Lower lobe of right lung (tissue), 2 donors: ENCODE results near the gene MTX3. TPM values are rescaled to one million over a fixed set of nuclear protein-coding genes. Genes with fewer than 3 reads are reported as not detected.

Experiments used
- ATAC-seq, 2 donors: fragments of 200-7000 bp; cut with Tn5 transposase; one replicate each; pipeline ENCODE4 v1.9.1; 2020 to 2022; ENCODE audit warnings: mild to moderate bottlenecking in 2 of 2, moderate library complexity in 2 of 2
- DNase-seq: peaks from one replicate; pipeline ENCODE4 v3.0.0-alpha.2; 2020
- H3K27ac ChIP-seq: fragments of 200-600 bp; one replicate; pipeline ENCODE4 v1.8.0; 2022
- H3K27me3 ChIP-seq: fragments of 200-600 bp; one replicate; pipeline ENCODE4 v1.8.0; 2022; ENCODE audit warnings: low read depth
- H3K36me3 ChIP-seq: fragments of 200-600 bp; one replicate; pipeline ENCODE4 v1.8.0; 2022; ENCODE audit warnings: mild to moderate bottlenecking
- H3K4me1 ChIP-seq: fragments of 200-600 bp; one replicate; pipeline ENCODE4 v1.8.0; 2022
- H3K4me3 ChIP-seq: fragments of 200-600 bp; one replicate; pipeline ENCODE4 v1.8.0; 2022; ENCODE audit warnings: mild to moderate bottlenecking
- H3K9me3 ChIP-seq: fragments of 200-600 bp; one replicate; pipeline ENCODE4 v1.8.0; 2022
- intact Hi-C: fragments of 100-400 bp; cut with DNase I; formaldehyde crosslinking; loops from one replicate; pipeline ENCODE4 v1.11.0; 2022
- long read RNA-seq: library from polyadenylated mRNA; unstranded; transcript quantifications from one replicate; pipeline ENCODE4 v2.0.0, GENCODE V29; 2021
- total RNA-seq: library from RNA; stranded (reverse); fragmentation: NEBNext Ultra II Directional; extraction: Animal tissue kit (Norgen Biotek cat#: 25700); gene quantifications from one replicate; pipeline ENCODE4 v1.2.1, GENCODE V29; 2021
- TF ChIP-seq, protein P1 (sequence below): fragments of 200-600 bp; IDR thresholded peaks from one replicate; pipeline ENCODE4 v1.8.0; 2022; ENCODE audit warnings: antibody characterized with exemption, mild to moderate bottlenecking
- donor health status: DM: no; HTN: yes; CAD: no; lungs with severe emphysema.

The MTX3 gene, protein sequence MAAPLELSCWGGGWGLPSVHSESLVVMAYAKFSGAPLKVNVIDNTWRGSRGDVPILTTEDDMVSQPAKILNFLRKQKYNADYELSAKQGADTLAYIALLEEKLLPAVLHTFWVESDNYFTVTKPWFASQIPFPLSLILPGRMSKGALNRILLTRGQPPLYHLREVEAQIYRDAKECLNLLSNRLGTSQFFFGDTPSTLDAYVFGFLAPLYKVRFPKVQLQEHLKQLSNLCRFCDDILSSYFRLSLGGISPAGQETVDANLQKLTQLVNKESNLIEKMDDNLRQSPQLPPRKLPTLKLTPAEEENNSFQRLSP
- 13.5 TPM for total RNA-seq
- long read RNA-seq, full-length matches to known transcripts = 5 of 5 reads
- long read RNA-seq, partial matches to known transcripts = 0 of 5 reads
- long read RNA-seq, other reads (novel, unspliced or antisense) = 0 of 5 reads

DNA sequence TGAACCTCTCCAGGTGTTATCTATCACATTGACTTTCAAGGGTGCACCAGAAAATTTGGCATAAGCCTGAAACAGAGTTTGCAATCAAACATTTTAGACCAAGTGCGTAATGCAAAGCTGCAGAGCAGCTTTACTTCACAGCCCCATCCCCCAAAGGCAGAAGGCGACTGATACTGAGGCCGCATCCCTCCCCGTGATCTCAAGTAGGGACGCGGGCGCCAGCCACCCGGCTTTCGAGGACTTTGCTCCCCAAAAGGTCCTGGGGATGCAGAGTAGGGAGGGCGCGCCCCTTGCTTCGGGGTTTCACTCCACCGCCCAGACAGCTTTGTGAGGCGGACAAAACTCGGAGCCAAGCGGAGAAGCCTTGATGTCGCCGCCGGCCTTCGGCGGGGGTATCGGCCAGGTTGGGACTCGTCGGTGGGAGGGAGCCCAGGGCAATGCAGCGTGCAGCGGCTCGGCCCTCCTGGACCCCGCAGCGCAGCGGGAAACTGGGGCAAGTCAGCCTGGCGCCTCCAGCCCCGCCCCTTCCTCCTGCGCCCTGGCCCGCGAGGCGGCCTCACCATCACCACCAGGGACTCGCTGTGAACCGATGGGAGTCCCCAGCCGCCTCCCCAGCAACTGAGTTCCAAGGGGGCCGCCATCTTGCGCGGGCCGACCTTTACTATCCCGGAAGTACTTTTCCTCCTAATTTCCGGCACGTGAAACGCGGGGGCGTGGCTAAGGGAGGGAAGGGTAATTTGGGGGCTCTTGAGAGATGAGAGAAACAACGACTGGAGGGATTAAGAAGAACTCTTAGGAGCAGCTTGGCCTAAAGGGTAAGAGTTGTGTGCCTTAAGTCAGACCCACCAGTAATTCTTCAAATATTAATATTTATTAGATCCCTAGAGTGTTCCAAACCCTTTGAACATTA is at the start of gene MTX3:
MTX3 (minus strand) TSS at position 665 of the 910 bp plus-strand sequence; CDS start at position 641, 24 bp downstream.
- Histone ChIP-seq H3K4me3 (peak within 1 kb of the TSS; percentile 92), H3K4me1 (peaks cover 17% of the 10 kb centered on the region), H3K27ac (peak within 1 kb of the TSS; percentile 82), H3K9me3 (no peaks in the 10 kb centered on the region), H3K27me3 (no peaks in the 10 kb centered on the region), H3K36me3 (peaks cover 34% of the 10 kb centered on the region)
- TF ChIP-seq, protein P1, sequence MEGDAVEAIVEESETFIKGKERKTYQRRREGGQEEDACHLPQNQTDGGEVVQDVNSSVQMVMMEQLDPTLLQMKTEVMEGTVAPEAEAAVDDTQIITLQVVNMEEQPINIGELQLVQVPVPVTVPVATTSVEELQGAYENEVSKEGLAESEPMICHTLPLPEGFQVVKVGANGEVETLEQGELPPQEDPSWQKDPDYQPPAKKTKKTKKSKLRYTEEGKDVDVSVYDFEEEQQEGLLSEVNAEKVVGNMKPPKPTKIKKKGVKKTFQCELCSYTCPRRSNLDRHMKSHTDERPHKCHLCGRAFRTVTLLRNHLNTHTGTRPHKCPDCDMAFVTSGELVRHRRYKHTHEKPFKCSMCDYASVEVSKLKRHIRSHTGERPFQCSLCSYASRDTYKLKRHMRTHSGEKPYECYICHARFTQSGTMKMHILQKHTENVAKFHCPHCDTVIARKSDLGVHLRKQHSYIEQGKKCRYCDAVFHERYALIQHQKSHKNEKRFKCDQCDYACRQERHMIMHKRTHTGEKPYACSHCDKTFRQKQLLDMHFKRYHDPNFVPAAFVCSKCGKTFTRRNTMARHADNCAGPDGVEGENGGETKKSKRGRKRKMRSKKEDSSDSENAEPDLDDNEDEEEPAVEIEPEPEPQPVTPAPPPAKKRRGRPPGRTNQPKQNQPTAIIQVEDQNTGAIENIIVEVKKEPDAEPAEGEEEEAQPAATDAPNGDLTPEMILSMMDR = no peak
- peak; percentile 88 for DNase-seq
- ATAC-seq = peak; percentile 96 to 99
- intact Hi-C loops = no loop called here

DNA sequence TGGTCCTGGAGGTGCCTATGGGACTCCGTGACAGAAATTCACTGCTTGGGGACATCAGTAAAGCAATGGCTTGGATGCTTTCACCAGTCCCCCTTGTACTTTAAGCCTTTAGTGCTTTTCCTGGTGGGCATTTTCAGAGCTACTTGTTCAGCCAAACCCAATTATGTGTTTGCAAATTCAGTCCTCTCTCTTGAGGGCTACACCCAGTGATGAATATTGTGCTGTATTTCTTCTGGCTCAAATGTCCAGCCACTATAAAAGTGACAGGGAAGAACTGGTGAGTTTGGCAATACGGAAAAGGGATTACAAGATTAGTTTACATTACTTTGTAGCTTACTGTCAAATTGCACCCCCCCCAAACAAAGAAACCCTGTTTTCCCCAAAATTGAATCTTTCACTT is 48.6 kb upstream of the MTX3 start:
- DNase-seq = no peak
- Histone ChIP-seq H3K4me3 (no peak overlapping the region), H3K27ac (no peak overlapping the region), H3K4me1 (no peaks in the 10 kb centered on the region), H3K36me3 (no peaks in the 10 kb centered on the region), H3K27me3 (peaks cover 31% of the 10 kb centered on the region), H3K9me3 (no peaks in the 10 kb centered on the region)
- TF ChIP-seq, protein P1 = no peak
- intact Hi-C loops = no loop called here
- no peak for ATAC-seq

DNA sequence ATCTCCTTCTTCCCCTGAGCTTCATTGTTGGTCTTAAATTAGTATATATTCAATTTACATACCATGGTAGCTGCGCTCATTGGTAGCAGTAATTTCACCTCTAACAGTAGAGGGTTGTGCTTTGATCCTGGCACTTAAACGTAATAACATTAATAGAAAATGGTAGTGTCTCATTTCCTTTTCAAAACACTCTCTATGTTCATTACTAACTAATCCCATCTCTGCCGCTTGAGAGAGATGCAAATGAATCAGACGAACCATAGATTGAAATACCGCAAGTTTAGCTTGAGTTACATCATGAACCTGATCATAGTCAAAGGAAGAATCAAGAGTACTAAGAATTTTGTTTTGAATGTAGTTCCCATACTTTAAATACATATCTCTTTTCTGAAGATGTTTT is 46.3 kb upstream of the MTX3 start:
- intact Hi-C loops = no loop called here
- no peaks in the 10 kb centered on the region for H3K9me3 ChIP-seq
- no peaks in the 10 kb centered on the region for H3K36me3 ChIP-seq
- H3K27me3 ChIP-seq = peaks cover 41% of the 10 kb centered on the region
- TF ChIP-seq, protein P1 = no peak
- ATAC-seq (no peak), DNase-seq (no peak)
- no peak overlapping the region for H3K27ac ChIP-seq
- no peak overlapping the region for H3K4me3 ChIP-seq
- H3K4me1 ChIP-seq = no peaks in the 10 kb centered on the region

DNA sequence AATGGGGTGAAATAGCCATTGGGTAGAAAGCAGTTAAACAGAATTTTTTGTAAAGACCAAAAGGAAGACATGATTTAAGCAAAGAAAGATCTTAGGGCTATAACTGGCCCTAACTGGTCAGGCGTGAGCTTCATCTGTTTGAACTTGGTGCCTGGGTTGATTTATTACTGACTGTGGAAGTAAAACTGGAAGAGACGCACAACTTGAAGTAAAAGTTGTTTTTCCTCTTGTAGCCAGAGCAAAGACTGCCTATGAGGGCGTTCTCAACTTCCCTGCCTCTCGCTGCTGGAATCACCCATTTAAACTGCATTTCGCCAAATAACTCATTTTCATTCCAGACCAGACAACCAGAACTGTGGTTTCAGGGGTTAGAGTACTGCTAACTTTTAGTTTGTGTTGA is 45.6 kb upstream of the MTX3 start:
- H3K27me3 ChIP-seq = peaks cover 41% of the 10 kb centered on the region

DNA sequence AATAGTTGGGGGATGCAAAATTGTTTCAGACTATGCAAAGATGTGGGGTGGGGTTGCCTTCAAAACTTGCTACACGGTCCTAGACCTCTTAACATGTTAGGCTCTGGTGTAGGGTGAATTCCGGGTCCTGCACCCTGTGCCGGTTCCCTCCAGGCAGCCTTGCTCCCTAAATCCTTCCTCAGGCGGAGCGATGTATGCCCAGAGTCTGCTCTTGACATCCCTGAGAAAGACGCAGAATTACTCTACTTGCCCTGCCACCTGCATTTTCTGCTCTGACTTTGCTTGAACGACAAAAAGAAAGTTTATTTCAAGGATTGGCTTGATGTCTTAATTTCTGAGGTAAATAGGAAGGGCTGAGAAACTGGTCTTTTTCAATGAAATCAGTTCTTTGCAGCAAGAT is 44.8 kb upstream of the MTX3 start:
- Histone ChIP-seq H3K36me3 (no peaks in the 10 kb centered on the region), H3K27ac (no peak overlapping the region), H3K27me3 (peaks cover 41% of the 10 kb centered on the region), H3K4me1 (no peaks in the 10 kb centered on the region), H3K9me3 (no peaks in the 10 kb centered on the region), H3K4me3 (no peak overlapping the region)
- intact Hi-C loops = no loop called here
- ATAC-seq (peak in 1 of 2 donors; percentile 13), DNase-seq (no peak)
- TF ChIP-seq, protein P1 = no peak

More for the DNA sequence above, 45.6 kb upstream of the MTX3 start:
- Histone ChIP-seq H3K27ac (no peak overlapping the region), H3K9me3 (no peaks in the 10 kb centered on the region), H3K4me3 (no peak overlapping the region), H3K36me3 (no peaks in the 10 kb centered on the region), H3K4me1 (no peaks in the 10 kb centered on the region)
- no peak for DNase-seq
- TF ChIP-seq, protein P1 = no peak
- no peak for ATAC-seq
- intact Hi-C loops = no loop called here
